WTC11 (cell line): ENCODE data around the gene CBX6.

Experiments used
- ATF1 ChIP-seq: sonication (generic); formaldehyde crosslinking; IDR thresholded peaks from 2 replicates; pipeline ENCODE4 v1.8.1; 2023; ENCODE audit warnings: mild to moderate bottlenecking, moderate library complexity, missing genetic modification reagents
- CBFB ChIP-seq: sonication (generic); formaldehyde crosslinking; IDR thresholded peaks from 2 replicates; pipeline ENCODE4 v1.8.1; 2022; ENCODE audit warnings: mild to moderate bottlenecking, low read depth, missing genetic modification reagents
- CREB1 ChIP-seq: sonication (generic); formaldehyde crosslinking; IDR thresholded peaks from 2 replicates; pipeline ENCODE4 v1.8.0; 2023; ENCODE audit warnings: mild to moderate bottlenecking, missing genetic modification reagents
- CTCF ChIP-seq: fragments of 200-600 bp; IDR thresholded peaks from 2 replicates; pipeline ENCODE4 v1.8.0; 2022; ENCODE audit warnings: antibody characterized with exemption
- GABPB1 ChIP-seq: sonication (generic); formaldehyde crosslinking; IDR thresholded peaks from 2 replicates; pipeline ENCODE4 v1.8.1; 2023; ENCODE audit warnings: mild to moderate bottlenecking, missing genetic modification reagents
- MAX ChIP-seq: sonication (generic); formaldehyde crosslinking; IDR thresholded peaks from 2 replicates; pipeline ENCODE4 v1.8.0; 2022; ENCODE audit warnings: mild to moderate bottlenecking, missing genetic modification reagents
- TCF7 ChIP-seq: sonication (generic); formaldehyde crosslinking; IDR thresholded peaks from 2 replicates; pipeline ENCODE4 v1.8.0; 2022; ENCODE audit warnings: mild to moderate bottlenecking, low read depth, missing genetic modification reagents, moderate library complexity
- TF ChIP-seq, protein P1 (sequence below): sonication (generic); formaldehyde crosslinking; IDR thresholded peaks from 2 replicates; pipeline ENCODE4 v1.8.1; 2022; ENCODE audit warnings: missing genetic modification reagents, borderline replicate concordance
- TF ChIP-seq, protein P2 (sequence below): sonication (generic); formaldehyde crosslinking; IDR thresholded peaks from 2 replicates; pipeline ENCODE4 v1.8.0; 2023; ENCODE audit warnings: mild to moderate bottlenecking, missing genetic modification reagents
- TF ChIP-seq, protein P3 (sequence below): sonication (generic); formaldehyde crosslinking; IDR thresholded peaks from 2 replicates; pipeline ENCODE4 v1.8.1; 2023; ENCODE audit warnings: mild to moderate bottlenecking, missing genetic modification reagents, borderline replicate concordance

DNA sequence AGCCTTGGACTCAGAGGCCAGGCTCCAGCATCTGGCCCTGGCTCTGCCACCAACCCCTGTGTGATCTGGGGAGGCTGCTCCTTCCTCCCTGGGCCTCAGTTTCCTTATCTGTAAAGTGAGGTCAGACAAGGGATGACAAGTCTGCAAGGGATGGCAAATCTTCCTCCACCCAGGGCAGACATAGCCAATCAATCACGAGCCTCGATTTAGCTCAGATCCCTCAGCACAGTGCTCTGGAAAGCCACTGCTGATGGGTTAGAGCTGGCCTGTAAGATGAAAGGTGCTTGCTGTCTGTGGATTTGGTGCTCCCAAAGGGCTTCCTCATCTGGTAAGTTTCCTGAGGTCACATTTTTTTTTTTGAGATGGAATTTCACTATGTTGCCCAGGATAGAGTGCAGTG, 48.4 kb downstream of the CBX6 start:
- TF ChIP-seq CTCF (no peak), TCF7 (CRISPR knock-in tag) (no peak), GABPB1 (CRISPR knock-in tag) (no peak), CREB1 (no peak), MAX (CRISPR knock-in tag) (no peak), CBFB (no peak), ATF1 (CRISPR knock-in tag) (no peak)
- TF ChIP-seq, protein P1, sequence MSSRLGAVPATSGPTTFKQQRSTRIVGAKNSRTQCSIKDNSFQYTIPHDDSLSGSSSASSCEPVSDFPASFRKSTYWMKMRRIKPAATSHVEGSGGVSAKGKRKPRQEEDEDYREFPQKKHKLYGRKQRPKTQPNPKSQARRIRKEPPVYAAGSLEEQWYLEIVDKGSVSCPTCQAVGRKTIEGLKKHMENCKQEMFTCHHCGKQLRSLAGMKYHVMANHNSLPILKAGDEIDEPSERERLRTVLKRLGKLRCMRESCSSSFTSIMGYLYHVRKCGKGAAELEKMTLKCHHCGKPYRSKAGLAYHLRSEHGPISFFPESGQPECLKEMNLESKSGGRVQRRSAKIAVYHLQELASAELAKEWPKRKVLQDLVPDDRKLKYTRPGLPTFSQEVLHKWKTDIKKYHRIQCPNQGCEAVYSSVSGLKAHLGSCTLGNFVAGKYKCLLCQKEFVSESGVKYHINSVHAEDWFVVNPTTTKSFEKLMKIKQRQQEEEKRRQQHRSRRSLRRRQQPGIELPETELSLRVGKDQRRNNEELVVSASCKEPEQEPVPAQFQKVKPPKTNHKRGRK (CRISPR knock-in tag) = no peak
- TF ChIP-seq, protein P2, sequence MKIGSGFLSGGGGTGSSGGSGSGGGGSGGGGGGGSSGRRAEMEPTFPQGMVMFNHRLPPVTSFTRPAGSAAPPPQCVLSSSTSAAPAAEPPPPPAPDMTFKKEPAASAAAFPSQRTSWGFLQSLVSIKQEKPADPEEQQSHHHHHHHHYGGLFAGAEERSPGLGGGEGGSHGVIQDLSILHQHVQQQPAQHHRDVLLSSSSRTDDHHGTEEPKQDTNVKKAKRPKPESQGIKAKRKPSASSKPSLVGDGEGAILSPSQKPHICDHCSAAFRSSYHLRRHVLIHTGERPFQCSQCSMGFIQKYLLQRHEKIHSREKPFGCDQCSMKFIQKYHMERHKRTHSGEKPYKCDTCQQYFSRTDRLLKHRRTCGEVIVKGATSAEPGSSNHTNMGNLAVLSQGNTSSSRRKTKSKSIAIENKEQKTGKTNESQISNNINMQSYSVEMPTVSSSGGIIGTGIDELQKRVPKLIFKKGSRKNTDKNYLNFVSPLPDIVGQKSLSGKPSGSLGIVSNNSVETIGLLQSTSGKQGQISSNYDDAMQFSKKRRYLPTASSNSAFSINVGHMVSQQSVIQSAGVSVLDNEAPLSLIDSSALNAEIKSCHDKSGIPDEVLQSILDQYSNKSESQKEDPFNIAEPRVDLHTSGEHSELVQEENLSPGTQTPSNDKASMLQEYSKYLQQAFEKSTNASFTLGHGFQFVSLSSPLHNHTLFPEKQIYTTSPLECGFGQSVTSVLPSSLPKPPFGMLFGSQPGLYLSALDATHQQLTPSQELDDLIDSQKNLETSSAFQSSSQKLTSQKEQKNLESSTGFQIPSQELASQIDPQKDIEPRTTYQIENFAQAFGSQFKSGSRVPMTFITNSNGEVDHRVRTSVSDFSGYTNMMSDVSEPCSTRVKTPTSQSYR (CRISPR knock-in tag) = no peak
- TF ChIP-seq, protein P3, sequence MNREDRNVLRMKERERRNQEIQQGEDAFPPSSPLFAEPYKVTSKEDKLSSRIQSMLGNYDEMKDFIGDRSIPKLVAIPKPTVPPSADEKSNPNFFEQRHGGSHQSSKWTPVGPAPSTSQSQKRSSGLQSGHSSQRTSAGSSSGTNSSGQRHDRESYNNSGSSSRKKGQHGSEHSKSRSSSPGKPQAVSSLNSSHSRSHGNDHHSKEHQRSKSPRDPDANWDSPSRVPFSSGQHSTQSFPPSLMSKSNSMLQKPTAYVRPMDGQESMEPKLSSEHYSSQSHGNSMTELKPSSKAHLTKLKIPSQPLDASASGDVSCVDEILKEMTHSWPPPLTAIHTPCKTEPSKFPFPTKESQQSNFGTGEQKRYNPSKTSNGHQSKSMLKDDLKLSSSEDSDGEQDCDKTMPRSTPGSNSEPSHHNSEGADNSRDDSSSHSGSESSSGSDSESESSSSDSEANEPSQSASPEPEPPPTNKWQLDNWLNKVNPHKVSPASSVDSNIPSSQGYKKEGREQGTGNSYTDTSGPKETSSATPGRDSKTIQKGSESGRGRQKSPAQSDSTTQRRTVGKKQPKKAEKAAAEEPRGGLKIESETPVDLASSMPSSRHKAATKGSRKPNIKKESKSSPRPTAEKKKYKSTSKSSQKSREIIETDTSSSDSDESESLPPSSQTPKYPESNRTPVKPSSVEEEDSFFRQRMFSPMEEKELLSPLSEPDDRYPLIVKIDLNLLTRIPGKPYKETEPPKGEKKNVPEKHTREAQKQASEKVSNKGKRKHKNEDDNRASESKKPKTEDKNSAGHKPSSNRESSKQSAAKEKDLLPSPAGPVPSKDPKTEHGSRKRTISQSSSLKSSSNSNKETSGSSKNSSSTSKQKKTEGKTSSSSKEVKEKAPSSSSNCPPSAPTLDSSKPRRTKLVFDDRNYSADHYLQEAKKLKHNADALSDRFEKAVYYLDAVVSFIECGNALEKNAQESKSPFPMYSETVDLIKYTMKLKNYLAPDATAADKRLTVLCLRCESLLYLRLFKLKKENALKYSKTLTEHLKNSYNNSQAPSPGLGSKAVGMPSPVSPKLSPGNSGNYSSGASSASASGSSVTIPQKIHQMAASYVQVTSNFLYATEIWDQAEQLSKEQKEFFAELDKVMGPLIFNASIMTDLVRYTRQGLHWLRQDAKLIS (CRISPR knock-in tag) = no peak
